GM15510 (cell line): ENCODE data around the gene ZNF202.

Experiments used
- POLR2A ChIP-seq: IDR thresholded peaks from 3 replicates; pipeline ENCODE4 v1.6.1; 2011; ENCODE audit warnings: borderline replicate concordance; ENCODE audit not compliant: insufficient read length; ENCODE audit errors: extremely low read depth

ZNF202 gene

GRCh38 chr11:123677510-123677909, 64.0 kb downstream of the ZNF202 start:
- no peak for TF ChIP-seq POLR2A

GRCh38 chr11:123674297-123674696, 67.2 kb downstream of the ZNF202 start:
- TF ChIP-seq POLR2A = no peak
